Glomerular visceral epithelial cell (primary cell): ENCODE results near the gene CLMN.
"Not testable (repeated sequence)": the region's sequence is repeated elsewhere in the genome, so short reads cannot be mapped to it uniquely, and the experiment has no call there.

Experiments
- DNase-seq: peaks from one replicate; pipeline ENCODE4 v3.0.0-alpha.2; 2016; ENCODE audit errors: extremely low spot score

Gene CLMN

GRCh38 chr14:95218472-95219193 is 101.1 kb downstream of the CLMN start:
- DNase-seq, result no peak

DNA sequence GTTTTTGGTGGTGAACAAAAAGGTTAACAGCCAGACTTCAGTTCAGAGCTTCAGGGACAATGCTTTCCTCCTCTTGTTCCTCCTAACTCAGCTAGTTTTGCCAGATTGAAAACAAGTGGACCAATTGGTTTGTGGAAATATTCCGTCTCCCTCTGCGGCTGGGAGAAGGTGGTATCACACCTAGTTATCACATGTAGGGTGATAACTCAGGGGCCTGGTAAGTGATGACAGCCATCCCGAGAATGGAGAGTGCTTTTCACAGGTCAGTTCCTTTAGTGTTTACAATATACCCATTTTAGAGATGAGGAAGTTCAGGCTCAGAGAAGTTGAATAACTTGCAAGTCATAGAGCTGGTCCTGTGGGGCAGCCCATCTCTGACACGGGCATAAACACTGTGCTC is 101.7 kb downstream of the CLMN start:
- no peak for DNase-seq

DNA sequence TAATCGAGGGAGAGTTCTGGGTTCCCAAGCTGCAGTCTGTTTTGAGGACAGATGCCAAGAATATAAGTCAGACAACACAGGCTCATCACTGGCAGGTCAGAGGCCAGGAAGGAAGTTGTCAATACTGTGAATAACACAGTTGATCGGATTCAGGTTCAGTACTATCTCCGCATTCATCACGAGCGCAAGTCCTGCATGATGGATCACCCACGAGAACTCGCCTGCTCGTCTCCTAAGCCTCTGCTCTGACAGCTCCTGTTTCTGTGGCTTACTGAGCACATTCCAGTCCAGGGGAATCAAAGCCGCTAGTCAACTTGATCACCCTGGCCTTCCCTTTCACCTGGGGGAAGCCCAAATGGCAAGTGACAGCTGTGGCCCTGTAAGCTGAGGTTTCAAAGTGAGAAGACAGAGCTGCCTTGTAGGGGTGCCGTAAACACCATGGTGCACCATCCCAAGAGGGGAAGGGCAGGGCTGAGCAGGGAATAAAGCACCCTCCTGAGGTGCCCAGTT is 102.3 kb downstream of the CLMN start:
- DNase-seq, result no peak

DNA sequence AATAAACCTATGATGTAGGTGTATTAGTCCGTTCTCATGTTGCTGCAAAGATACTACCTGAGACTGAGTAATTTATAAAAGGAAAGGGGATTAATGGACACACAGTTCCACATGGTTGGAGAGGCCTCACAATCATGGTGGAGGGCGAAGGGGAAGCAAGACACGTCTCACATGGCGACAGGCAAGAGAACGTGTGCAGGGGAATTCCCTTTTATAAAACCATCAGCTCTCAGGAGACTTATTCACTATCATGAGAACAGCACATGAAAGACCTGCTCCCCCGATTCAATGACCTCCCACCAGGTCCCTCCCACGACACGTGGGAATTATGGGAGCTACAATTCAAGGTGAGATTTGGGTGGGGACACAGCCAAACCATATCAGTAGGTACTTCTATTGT is 103.7 kb downstream of the CLMN start:
- DNase-seq, result no peak

DNA sequence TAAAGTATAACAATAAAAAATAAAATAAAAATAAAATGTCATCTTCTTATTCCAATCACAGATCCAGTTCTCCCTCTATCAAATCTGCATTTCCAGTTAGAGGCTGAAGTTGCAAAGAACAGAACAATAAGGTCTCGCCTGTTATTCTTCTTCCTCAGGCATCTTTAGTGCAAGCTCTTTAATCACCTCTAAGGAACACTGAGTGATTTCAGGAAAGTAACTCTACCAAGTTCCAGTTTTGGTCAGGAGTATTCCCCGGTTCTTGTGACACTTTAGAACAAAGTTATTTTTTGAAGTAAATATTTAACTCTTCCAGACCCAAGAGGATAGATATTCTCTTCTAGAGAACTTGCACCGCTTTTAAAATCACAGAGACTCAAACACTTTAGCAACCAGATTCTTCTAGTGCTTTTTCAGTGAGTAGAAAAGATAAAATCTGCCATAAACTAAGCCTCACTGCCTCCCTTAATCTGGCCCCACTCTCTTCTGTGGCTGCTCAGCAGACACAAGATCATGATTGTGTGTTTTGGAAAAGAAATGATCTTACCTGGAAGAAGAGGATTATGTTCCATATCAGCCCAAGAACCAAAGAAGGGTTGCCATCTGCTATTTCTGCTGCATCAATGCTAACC is 104.5 kb downstream of the CLMN start:
- DNase-seq, result no peak

- DNase-seq, result no peak
These were observed 105.9 kb downstream of the CLMN start for GRCh38 chr14:95213774-95214173.

- DNase-seq, result peak; percentile 45
These were observed 107.8 kb downstream of the CLMN start for GRCh38 chr14:95211721-95212504.

- no peak for DNase-seq
These were observed 109.0 kb downstream of the CLMN start for GRCh38 chr14:95210699-95211098.

- DNase-seq, result no peak
These were observed 111.1 kb downstream of the CLMN start for GRCh38 chr14:95208598-95208997.

GRCh38 chr14:95207475-95208233 is 112.1 kb downstream of the CLMN start:
- no peak for DNase-seq

- DNase-seq, result no peak
These were observed 113.2 kb downstream of the CLMN start for GRCh38 chr14:95206534-95206933.

DNA sequence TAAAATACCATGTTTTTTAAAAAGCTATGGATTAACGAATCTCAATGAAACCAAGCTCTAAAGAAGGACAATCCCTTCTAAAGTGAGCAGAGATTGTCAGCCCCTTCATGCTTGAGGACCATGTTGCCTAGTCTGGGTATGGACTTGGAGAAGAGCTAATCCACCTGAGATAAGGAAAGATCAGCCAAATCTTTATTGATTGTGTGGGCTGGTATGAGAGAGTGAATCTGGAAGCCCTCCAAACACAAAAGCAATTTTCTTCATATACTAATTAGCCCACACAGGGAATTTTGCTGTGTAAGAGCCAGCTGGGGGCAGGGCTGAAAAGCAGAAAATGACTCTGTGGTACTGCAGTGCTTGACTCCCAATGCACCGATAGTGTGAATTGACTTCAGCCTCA is 115.0 kb downstream of the CLMN start:
- no peak for DNase-seq

DNA sequence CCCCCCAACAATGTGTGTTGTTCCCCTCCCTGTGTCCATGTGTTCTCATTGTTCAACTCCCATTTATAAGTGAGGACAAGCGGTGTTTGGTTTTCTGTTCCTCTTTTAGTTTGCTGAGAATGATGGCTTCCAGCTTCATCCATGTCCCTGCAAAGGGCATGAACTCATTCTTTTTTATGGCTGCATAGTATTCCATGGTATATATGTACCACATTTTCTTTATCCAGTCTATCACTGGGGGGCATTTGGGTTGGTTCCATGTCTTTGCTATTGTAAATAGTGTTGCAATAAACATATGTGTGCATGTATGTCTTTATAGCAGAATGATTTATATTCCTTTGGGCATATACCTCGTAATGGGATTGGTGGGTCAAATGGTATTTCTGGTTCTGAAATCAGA is 118.0 kb downstream of the CLMN start:
- DNase-seq, result not testable (repeated sequence)

- DNase-seq, result peak; percentile 65
These were observed 119.3 kb downstream of the CLMN start for GRCh38 chr14:95200404-95200803.

DNA sequence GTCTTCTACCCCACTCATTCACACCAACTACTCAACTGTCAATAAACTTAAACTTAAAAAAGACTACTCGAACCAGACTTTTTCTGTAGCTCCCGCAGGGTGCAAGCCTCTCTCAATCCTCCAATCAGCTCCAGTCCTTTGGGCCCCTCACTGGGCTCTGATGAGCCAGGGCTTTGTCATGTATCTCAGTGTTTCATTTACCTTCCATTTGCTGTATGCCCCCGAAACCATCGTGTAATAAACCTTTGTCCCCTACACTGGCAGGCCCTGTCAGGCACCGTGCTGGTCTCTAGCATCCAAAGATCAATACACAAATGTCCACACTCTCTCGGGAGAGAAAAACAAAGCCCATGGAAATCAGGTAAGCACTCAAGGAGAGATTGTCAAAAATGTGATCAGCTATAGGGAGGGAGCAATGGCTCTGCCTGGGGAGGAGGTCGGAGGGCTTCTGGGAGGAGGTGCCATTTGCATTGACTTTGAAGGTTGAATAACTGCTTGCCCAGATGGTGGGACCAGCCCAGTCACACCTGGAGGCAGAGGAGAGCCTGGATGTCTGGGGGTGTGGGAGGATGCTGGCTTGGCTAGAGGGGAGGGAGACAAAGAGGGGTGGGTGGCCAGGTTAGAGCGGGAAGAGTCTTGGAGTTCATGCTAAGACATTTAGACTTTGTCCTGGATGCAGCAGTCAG is 120.3 kb downstream of the CLMN start:
- DNase-seq, result no peak

DNA sequence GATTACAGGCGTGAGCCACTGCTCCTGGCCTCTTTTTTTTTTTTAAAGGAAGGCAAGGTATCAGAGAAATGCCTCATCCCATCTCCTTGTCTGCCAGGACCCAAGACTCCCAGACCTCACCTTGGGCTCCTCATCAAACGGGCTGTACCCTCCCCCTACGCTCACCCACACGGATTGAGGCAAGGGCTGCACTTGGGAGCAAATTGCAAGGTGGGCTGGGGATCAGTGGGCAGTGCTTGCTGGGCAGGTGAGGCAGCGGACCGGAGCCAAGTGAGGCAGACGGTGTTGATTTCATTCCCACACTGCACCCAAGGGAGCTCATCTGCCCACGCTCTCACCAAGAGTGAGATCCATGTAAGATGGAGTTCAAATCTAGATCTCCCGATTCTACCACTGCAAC is 121.4 kb downstream of the CLMN start:
- DNase-seq, result no peak

- no peak for DNase-seq
These were observed 122.2 kb downstream of the CLMN start for GRCh38 chr14:95197551-95197950.

- DNase-seq, result no peak
These were observed 122.7 kb downstream of the CLMN start for GRCh38 chr14:95196826-95197545.

GRCh38 chr14:95196268-95196667 is 123.4 kb downstream of the CLMN start:
- DNase-seq, result no peak

GRCh38 chr14:95195031-95195430 is 124.7 kb downstream of the CLMN start:
- no peak for DNase-seq

- DNase-seq, result no peak
These were observed 126.6 kb downstream of the CLMN start for GRCh38 chr14:95193081-95193480.
